ENCODE data around the gene ZPBP2. TPM values are rescaled to one million over a fixed set of nuclear protein-coding genes. Genes with fewer than 3 reads are reported as not detected.

ZPBP2 gene
- total RNA-seq, 1 experiment from 2014 or later: not detected

DNA sequence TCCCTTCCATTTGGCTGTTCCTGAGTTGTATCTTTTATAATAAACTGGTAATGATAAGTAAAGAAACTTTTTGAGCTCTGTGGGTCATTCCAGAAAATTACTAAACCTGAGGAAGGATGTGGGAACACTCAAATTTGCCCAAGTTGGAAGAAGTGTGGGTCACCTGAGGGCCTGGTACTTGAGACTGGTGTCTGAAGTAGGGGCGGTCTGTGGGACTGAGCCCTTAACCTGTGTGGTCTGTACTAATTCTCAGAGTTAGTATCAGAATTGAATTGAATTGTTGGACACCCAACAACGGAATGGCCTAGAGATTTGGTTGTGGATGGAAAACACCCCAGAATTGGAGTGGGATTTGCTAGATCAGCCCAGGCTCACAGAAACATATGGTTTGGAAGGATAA, 47.0 kb upstream of the ZPBP2 start (continued):
- TF ChIP-seq, protein P1, sequence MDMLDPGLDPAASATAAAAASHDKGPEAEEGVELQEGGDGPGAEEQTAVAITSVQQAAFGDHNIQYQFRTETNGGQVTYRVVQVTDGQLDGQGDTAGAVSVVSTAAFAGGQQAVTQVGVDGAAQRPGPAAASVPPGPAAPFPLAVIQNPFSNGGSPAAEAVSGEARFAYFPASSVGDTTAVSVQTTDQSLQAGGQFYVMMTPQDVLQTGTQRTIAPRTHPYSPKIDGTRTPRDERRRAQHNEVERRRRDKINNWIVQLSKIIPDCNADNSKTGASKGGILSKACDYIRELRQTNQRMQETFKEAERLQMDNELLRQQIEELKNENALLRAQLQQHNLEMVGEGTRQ (CRISPR knock-in tag; IDR thresholded peaks at IDR 0.05): no peak
- TF ChIP-seq ZNF671 (CRISPR knock-in tag; IDR thresholded peaks at IDR 0.05): no peak

DNA sequence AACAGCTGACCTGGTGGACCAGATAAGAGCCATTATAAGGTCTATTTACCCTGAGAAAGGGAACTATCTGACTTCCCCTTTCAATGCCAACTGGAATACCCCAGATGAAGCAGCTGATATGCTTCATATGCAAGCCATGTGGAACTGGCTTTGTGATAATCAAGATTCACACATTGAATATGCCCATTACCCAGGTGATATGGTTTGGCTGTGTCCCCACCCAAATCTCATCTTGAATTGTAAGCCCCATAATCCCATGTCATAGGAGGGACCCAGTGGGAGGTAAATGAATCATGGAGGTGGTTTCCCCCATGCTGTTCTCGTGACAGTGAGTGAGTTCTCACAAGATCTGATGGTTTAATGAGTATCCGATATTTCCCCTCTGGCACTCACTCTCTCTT, 46.0 kb upstream of the ZPBP2 start:
- Mint-ChIP-seq H3K9me3 (peaks cover 47% of the 10 kb centered on the region), H3K4me1 (0 out of 2 replicates have a peak, but pooled peaks cover 3% of the 10 kb centered on the region), H3K27ac (no peak overlapping the region), H3K36me3 (peaks cover 26% of the 10 kb centered on the region), H3K4me3 (no peak overlapping the region), H3K27me3 (ENCODE audit: low read depth) (peaks cover 24% of the 10 kb centered on the region)
- no peak for ATAC-seq
- ChIA-PET POLR2A (no interaction called here), CTCF (no interaction called here)
- TF ChIP-seq GTF2I (CRISPR knock-in tag; conservative IDR thresholded peaks at IDR 0.05) (no peak), NR3C1 (CRISPR knock-in tag; conservative IDR thresholded peaks at IDR 0.05; ENCODE audit: low read depth) (no peak), CREM (CRISPR knock-in tag; IDR thresholded peaks at IDR 0.05) (no peak), ZNF416 (CRISPR knock-in tag; IDR thresholded peaks at IDR 0.05) (no peak), ZNF317 (CRISPR knock-in tag; IDR thresholded peaks at IDR 0.05; ENCODE audit: borderline replicate concordance, low read depth) (no peak), TEAD1 (CRISPR knock-in tag; IDR thresholded peaks at IDR 0.05) (no peak), ZNF396 (CRISPR knock-in tag; IDR thresholded peaks at IDR 0.05; ENCODE audit: borderline replicate concordance) (no peak), GRHL2 (CRISPR knock-in tag; IDR thresholded peaks at IDR 0.05; ENCODE audit: insufficient replicate concordance, severe bottlenecking) (no peak), PRRX2 (CRISPR knock-in tag; IDR thresholded peaks at IDR 0.05) (no peak), NFE2L1 (CRISPR knock-in tag; IDR thresholded peaks at IDR 0.05) (no peak), NFATC4 (CRISPR knock-in tag; IDR thresholded peaks at IDR 0.05) (no peak), EMX1 (CRISPR knock-in tag; IDR thresholded peaks at IDR 0.05) (no peak), JAZF1 (CRISPR knock-in tag; IDR thresholded peaks at IDR 0.05) (no peak), ZNF138 (CRISPR knock-in tag; conservative IDR thresholded peaks at IDR 0.05) (no peak)
- TF ChIP-seq, protein P2, sequence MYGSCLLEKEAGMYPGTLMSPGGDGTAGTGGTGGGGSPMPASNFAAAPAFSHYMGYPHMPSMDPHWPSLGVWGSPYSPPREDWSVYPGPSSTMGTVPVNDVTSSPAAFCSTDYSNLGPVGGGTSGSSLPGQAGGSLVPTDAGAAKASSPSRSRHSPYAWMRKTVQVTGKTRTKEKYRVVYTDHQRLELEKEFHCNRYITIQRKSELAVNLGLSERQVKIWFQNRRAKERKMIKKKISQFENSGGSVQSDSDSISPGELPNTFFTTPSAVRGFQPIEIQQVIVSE (CRISPR knock-in tag; IDR thresholded peaks at IDR 0.05; ENCODE audit: borderline replicate concordance): no peak
- TF ChIP-seq, protein P3, sequence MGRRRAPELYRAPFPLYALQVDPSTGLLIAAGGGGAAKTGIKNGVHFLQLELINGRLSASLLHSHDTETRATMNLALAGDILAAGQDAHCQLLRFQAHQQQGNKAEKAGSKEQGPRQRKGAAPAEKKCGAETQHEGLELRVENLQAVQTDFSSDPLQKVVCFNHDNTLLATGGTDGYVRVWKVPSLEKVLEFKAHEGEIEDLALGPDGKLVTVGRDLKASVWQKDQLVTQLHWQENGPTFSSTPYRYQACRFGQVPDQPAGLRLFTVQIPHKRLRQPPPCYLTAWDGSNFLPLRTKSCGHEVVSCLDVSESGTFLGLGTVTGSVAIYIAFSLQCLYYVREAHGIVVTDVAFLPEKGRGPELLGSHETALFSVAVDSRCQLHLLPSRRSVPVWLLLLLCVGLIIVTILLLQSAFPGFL (CRISPR knock-in tag; IDR thresholded peaks at IDR 0.05; ENCODE audit: borderline replicate concordance): no peak
- TF ChIP-seq, protein P4, sequence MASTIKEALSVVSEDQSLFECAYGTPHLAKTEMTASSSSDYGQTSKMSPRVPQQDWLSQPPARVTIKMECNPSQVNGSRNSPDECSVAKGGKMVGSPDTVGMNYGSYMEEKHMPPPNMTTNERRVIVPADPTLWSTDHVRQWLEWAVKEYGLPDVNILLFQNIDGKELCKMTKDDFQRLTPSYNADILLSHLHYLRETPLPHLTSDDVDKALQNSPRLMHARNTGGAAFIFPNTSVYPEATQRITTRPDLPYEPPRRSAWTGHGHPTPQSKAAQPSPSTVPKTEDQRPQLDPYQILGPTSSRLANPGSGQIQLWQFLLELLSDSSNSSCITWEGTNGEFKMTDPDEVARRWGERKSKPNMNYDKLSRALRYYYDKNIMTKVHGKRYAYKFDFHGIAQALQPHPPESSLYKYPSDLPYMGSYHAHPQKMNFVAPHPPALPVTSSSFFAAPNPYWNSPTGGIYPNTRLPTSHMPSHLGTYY (CRISPR knock-in tag; IDR thresholded peaks at IDR 0.05): no peak
- TF ChIP-seq, protein P5, sequence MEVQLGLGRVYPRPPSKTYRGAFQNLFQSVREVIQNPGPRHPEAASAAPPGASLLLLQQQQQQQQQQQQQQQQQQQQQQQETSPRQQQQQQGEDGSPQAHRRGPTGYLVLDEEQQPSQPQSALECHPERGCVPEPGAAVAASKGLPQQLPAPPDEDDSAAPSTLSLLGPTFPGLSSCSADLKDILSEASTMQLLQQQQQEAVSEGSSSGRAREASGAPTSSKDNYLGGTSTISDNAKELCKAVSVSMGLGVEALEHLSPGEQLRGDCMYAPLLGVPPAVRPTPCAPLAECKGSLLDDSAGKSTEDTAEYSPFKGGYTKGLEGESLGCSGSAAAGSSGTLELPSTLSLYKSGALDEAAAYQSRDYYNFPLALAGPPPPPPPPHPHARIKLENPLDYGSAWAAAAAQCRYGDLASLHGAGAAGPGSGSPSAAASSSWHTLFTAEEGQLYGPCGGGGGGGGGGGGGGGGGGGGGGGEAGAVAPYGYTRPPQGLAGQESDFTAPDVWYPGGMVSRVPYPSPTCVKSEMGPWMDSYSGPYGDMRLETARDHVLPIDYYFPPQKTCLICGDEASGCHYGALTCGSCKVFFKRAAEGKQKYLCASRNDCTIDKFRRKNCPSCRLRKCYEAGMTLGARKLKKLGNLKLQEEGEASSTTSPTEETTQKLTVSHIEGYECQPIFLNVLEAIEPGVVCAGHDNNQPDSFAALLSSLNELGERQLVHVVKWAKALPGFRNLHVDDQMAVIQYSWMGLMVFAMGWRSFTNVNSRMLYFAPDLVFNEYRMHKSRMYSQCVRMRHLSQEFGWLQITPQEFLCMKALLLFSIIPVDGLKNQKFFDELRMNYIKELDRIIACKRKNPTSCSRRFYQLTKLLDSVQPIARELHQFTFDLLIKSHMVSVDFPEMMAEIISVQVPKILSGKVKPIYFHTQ (CRISPR knock-in tag; IDR thresholded peaks at IDR 0.05): no peak
- TF ChIP-seq, protein P6, sequence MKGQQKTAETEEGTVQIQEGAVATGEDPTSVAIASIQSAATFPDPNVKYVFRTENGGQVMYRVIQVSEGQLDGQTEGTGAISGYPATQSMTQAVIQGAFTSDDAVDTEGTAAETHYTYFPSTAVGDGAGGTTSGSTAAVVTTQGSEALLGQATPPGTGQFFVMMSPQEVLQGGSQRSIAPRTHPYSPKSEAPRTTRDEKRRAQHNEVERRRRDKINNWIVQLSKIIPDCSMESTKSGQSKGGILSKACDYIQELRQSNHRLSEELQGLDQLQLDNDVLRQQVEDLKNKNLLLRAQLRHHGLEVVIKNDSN (CRISPR knock-in tag; IDR thresholded peaks at IDR 0.05): no peak
- TF ChIP-seq, protein P7, sequence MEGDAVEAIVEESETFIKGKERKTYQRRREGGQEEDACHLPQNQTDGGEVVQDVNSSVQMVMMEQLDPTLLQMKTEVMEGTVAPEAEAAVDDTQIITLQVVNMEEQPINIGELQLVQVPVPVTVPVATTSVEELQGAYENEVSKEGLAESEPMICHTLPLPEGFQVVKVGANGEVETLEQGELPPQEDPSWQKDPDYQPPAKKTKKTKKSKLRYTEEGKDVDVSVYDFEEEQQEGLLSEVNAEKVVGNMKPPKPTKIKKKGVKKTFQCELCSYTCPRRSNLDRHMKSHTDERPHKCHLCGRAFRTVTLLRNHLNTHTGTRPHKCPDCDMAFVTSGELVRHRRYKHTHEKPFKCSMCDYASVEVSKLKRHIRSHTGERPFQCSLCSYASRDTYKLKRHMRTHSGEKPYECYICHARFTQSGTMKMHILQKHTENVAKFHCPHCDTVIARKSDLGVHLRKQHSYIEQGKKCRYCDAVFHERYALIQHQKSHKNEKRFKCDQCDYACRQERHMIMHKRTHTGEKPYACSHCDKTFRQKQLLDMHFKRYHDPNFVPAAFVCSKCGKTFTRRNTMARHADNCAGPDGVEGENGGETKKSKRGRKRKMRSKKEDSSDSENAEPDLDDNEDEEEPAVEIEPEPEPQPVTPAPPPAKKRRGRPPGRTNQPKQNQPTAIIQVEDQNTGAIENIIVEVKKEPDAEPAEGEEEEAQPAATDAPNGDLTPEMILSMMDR (IDR thresholded peaks at IDR 0.05): no peak
- no peak for DNase-seq (ENCODE audit: low spot score)
